H1 (cell line): ENCODE results near the gene UROC1. TPM values are rescaled to one million over a fixed set of nuclear protein-coding genes. Genes with fewer than 3 reads are reported as not detected.

Experiments
- CTCF ChIA-PET: fragments of 300-600 bp; sonication (Branson Sonifier 250); formaldehyde crosslinking; loops from one replicate; lab custom pipeline; 2021; ENCODE audit not compliant: partially characterized antibody; lab: Charles Lee
- POLR2A ChIA-PET: fragments of 300-600 bp; sonication (Branson Sonifier 250); formaldehyde crosslinking; loops from one replicate; lab custom pipeline; 2021; ENCODE audit warnings: inconsistent platforms; ENCODE audit not compliant: partially characterized antibody; lab: Charles Lee
- DNase-seq, 2 experiments: peaks; one replicate each; pipeline versions ENCODE4 v3.0.0 to v3.0.0-alpha.2; 2010 to 2022; ENCODE audit warnings: low spot score in 2 of 2, low read depth in 1 of 2, mixed read lengths in 1 of 2
- FAIRE-seq: peaks from 2 replicates; lab custom pipeline; 2011; peaks lifted over from hg19 to GRCh38; lab: Jason Lieb, UNC
- H2AFZ ChIP-seq: 2 replicates; pipeline ENCODE4 v1.8.1; 2012; ENCODE audit warnings: low read length, inconsistent platforms
- H2AK5ac ChIP-seq: 2 replicates; pipeline ENCODE4 v1.6.1; 2013; ENCODE audit warnings: low read depth, low read length
- H2BK120ac ChIP-seq: replicated peaks from 2 replicates; pipeline ENCODE3; 2013; ENCODE audit warnings: low read depth, low read length, inconsistent platforms
- H2BK12ac ChIP-seq: 2 replicates; pipeline ENCODE4 v1.6.1; 2013; ENCODE audit warnings: low read depth, low read length
- H2BK15ac ChIP-seq: 2 replicates; pipeline ENCODE4 v1.6.1; 2013; ENCODE audit warnings: low read length
- H2BK20ac ChIP-seq: 2 replicates; pipeline ENCODE4 v1.6.1; 2013; ENCODE audit warnings: low read length
- H2BK5ac ChIP-seq: 2 replicates; pipeline ENCODE4 v1.6.1; 2013; ENCODE audit warnings: low read depth, low read length
- H3K14ac ChIP-seq: 2 replicates; pipeline ENCODE4 v1.6.1; 2013; ENCODE audit warnings: inconsistent platforms; ENCODE audit not compliant: insufficient read length
- H3K18ac ChIP-seq: 2 replicates; pipeline ENCODE4 v1.6.1; 2013; ENCODE audit warnings: low read length; ENCODE audit errors: extremely low read depth
- H3K23ac ChIP-seq: 2 replicates; pipeline ENCODE4 v1.6.1; 2013; ENCODE audit warnings: inconsistent platforms; ENCODE audit not compliant: insufficient read length
- H3K23me2 ChIP-seq: 2 replicates; pipeline ENCODE4 v1.6.1; 2013; ENCODE audit warnings: low read depth, low read length
- H3K27ac ChIP-seq: 2 replicates; pipeline ENCODE4 v1.6.1; 2011; ENCODE audit warnings: low read depth, low read length, inconsistent platforms
- H3K27me3 ChIP-seq, 4 experiments: replicated peaks in 1 of 4; 1 replicate in 1 of 4; 2 replicates in 3 of 4; pipeline versions ENCODE4 v1.6.1 to v1.8.1; 2011 to 2013; ENCODE audit warnings: low read length in 3 of 4, mild to moderate bottlenecking in 3 of 4, inconsistent platforms in 2 of 4, mixed read lengths in 2 of 4, moderate library complexity in 1 of 4; ENCODE audit not compliant: control insufficient read depth in 3 of 4, insufficient read depth in 3 of 4; ENCODE audit errors: extremely low read depth in 1 of 4
- H3K36me3 ChIP-seq, 4 experiments: 2 replicates each; pipeline versions ENCODE4 v1.6.1 to v1.8.1; 2011 to 2013; ENCODE audit warnings: mild to moderate bottlenecking in 4 of 4, low read length in 3 of 4, moderate library complexity in 2 of 4, control low read depth in 1 of 4, inconsistent platforms in 1 of 4; ENCODE audit not compliant: insufficient read depth in 4 of 4, control insufficient read depth in 2 of 4
- H3K4ac ChIP-seq: replicated peaks from 2 replicates; pipeline ENCODE3; 2013; ENCODE audit warnings: low read length, low read depth, mixed read lengths, inconsistent platforms; ENCODE audit not compliant: insufficient read length
- H3K4me1 ChIP-seq, 4 experiments: replicated peaks in 1 of 4; 1 replicate in 1 of 4; 2 replicates in 3 of 4; pipeline versions ENCODE4 v1.6.1 to v1.8.1; 2011 to 2013; ENCODE audit warnings: low read length in 3 of 4, inconsistent platforms in 2 of 4, mixed read lengths in 1 of 4; ENCODE audit not compliant: insufficient read depth in 4 of 4, control insufficient read depth in 3 of 4
- H3K4me2 ChIP-seq, 2 experiments: 2 replicates each; pipeline versions ENCODE4 v1.6.1 to v1.8.1; 2011 to 2013; ENCODE audit warnings: low read depth in 2 of 2, low read length in 2 of 2, control low read depth in 1 of 2, inconsistent platforms in 1 of 2, mild to moderate bottlenecking in 1 of 2; ENCODE audit not compliant: insufficient read depth in 1 of 2
- H3K4me3 ChIP-seq, 4 experiments: fragments of 200-600, 300-600 bp in 1 of 4; sonication (generic), shearing (Covaris generic), sonication (Bioruptor Twin) in 1 of 4; 2 replicates each; pipeline versions ENCODE4 v1.5.1 to v1.8.1; 2011 to 2016; ENCODE audit warnings: low read length in 4 of 4, low read depth in 3 of 4, control low read depth in 2 of 4, inconsistent platforms in 2 of 4, mild to moderate bottlenecking in 2 of 4, mixed read lengths in 1 of 4, moderate library complexity in 1 of 4; ENCODE audit not compliant: insufficient read depth in 2 of 4; ENCODE audit errors: extremely low read depth in 1 of 4
- H3K56ac ChIP-seq: replicated peaks from 2 replicates; pipeline ENCODE3; 2013; ENCODE audit warnings: low read depth, mild to moderate bottlenecking, mixed read lengths, low read length, inconsistent platforms; ENCODE audit not compliant: insufficient read length
- H3K79me1 ChIP-seq: 2 replicates; pipeline ENCODE4 v1.6.1; 2013; ENCODE audit warnings: low read depth, low read length, control low read depth
- H3K79me2 ChIP-seq, 2 experiments: 2 replicates each; pipeline versions ENCODE4 v1.6.1 to v1.8.1; 2012 to 2013; ENCODE audit warnings: low read length in 2 of 2, mild to moderate bottlenecking in 2 of 2, inconsistent platforms in 1 of 2; ENCODE audit not compliant: insufficient read depth in 2 of 2, control insufficient read depth in 1 of 2
- H3K9ac ChIP-seq, 4 experiments: replicated peaks in 1 of 4; 1 replicate in 1 of 4; 2 replicates in 3 of 4; pipeline versions ENCODE4 v1.6.1 to v1.8.1; 2011 to 2013; ENCODE audit warnings: low read depth in 3 of 4, low read length in 3 of 4, control low read depth in 2 of 4, mild to moderate bottlenecking in 2 of 4, moderate library complexity in 2 of 4, inconsistent platforms in 1 of 4; ENCODE audit errors: extremely low read depth in 1 of 4
- H3K9me3 ChIP-seq, 2 experiments: 2 replicates each; pipeline versions ENCODE4 v1.6.1 to v1.8.1; 2012 to 2013; ENCODE audit warnings: mild to moderate bottlenecking in 2 of 2, moderate library complexity in 2 of 2, control low read depth in 1 of 2, inconsistent platforms in 1 of 2, low read depth in 1 of 2, low read length in 1 of 2, mixed read lengths in 1 of 2; ENCODE audit not compliant: insufficient read depth in 2 of 2
- H4K20me1 ChIP-seq, 2 experiments: replicated peaks in 1 of 2; 2 replicates each; pipeline versions ENCODE3 to v1.8.1; 2011 to 2013; ENCODE audit warnings: inconsistent platforms in 2 of 2, low read length in 2 of 2, mild to moderate bottlenecking in 1 of 2; ENCODE audit not compliant: insufficient read depth in 2 of 2, control insufficient read depth in 1 of 2
- H4K5ac ChIP-seq: 2 replicates; pipeline ENCODE4 v1.6.1; 2013; ENCODE audit warnings: low read length, low read depth, mixed read lengths, inconsistent platforms; ENCODE audit not compliant: insufficient read length
- H4K8ac ChIP-seq: 2 replicates; pipeline ENCODE4 v1.8.0; 2013; ENCODE audit warnings: mild to moderate bottlenecking, moderate library complexity, low read length, inconsistent platforms; ENCODE audit not compliant: insufficient read depth; ENCODE audit errors: extremely low read depth
- H4K91ac ChIP-seq: replicated peaks from 2 replicates; pipeline ENCODE3; 2013; ENCODE audit warnings: low read length, mixed read lengths, inconsistent platforms; ENCODE audit not compliant: insufficient read length
- CEBPB ChIP-seq: IDR thresholded peaks from 2 replicates; pipeline ENCODE4 v1.6.1; 2012; ENCODE audit warnings: low read depth, low read length
- E2F6 ChIP-seq: IDR thresholded peaks from 2 replicates; pipeline ENCODE4 v1.6.1; 2012; ENCODE audit warnings: inconsistent platforms
- PHF8 ChIP-seq: fragments of 200-600 bp; sonication (generic); conservative IDR thresholded peaks from 2 replicates; pipeline ENCODE4 v1.7.1; 2012; ENCODE audit warnings: low read depth, mild to moderate bottlenecking, inconsistent platforms, low read length, moderate library complexity
- POLR2AphosphoS5 ChIP-seq: IDR thresholded peaks from 2 replicates; pipeline ENCODE4 v1.6.1; 2011; ENCODE audit warnings: low read depth, low read length
- RAD21 ChIP-seq, 2 experiments: IDR thresholded peaks in 1 of 2; conservative IDR thresholded peaks in 1 of 2; 2 replicates each; pipeline ENCODE4 v1.6.1; 2011; ENCODE audit warnings: low read depth in 2 of 2, low read length in 2 of 2, improper control_type of control experiment in 1 of 2, inconsistent platforms in 1 of 2, mild to moderate bottlenecking in 1 of 2, moderate library complexity in 1 of 2
- SP2 ChIP-seq: IDR thresholded peaks from 2 replicates; pipeline ENCODE4 v1.6.1; 2012; ENCODE audit warnings: mild to moderate bottlenecking, low read length, inconsistent platforms
- TAF1 ChIP-seq: IDR thresholded peaks from 2 replicates; pipeline ENCODE4 v1.6.1; 2011; ENCODE audit warnings: mild to moderate bottlenecking, low read depth, low read length
- TAF7 ChIP-seq: optimal IDR thresholded peaks from 2 replicates; pipeline ENCODE3; 2011; ENCODE audit warnings: low read depth, mild to moderate bottlenecking, inconsistent platforms, low read length, moderate library complexity, borderline replicate concordance
- YY1 ChIP-seq: IDR thresholded peaks from 2 replicates; pipeline ENCODE4 v1.6.1; 2011; ENCODE audit warnings: low read depth, mild to moderate bottlenecking, low read length
- WGBS, 2 experiments: shearing (Covaris generic) in 1 of 2; methylation state at CpG; one replicate each; pipeline versions ENCODE4 v1.1.6 to v1.1.7; 2013 to 2015; ENCODE audit warnings: low lambda C conversion rate in 2 of 2, mixed read lengths in 2 of 2, inconsistent platforms in 1 of 2, low coverage in 1 of 2, missing lambda C conversion rate in 1 of 2; ENCODE audit not compliant: insufficient replicate concordance in 2 of 2, insufficient coverage in 1 of 2, insufficient read length in 1 of 2; ENCODE audit errors: extremely low coverage in 1 of 2, missing lambda C conversion rate in 1 of 2; 5-methylcytosine and 5-hydroxymethylcytosine counted together
- polyA plus RNA-seq, 7 experiments: library from polyadenylated mRNA; depleted of rRNA in 3 of 7; stranded (reverse) in 5 of 7; unstranded in 2 of 7; fragments of >200 nt in 5 of 7; fragments of 200-250 nt in 2 of 7; gene quantifications; 1 replicate in 5 of 7; 2 replicates in 1 of 7; 4 replicates in 1 of 7; pipeline versions ENCODE4 v1.2.1 to v1.2.3, GENCODE V29; 2011 to 2013; ENCODE audit warnings: missing spikeins in 2 of 7, mixed read lengths in 2 of 7
- total RNA-seq: library from RNA; stranded (reverse); fragmentation: NEBNext Ultra II Directional; extraction: Animal tissue kit (Norgen Biotek cat#: 25700); gene quantifications from 2 replicates; pipeline ENCODE4 v1.2.1, GENCODE V29; 2021
- TF ChIP-seq, protein P1 (sequence below), 3 experiments: IDR thresholded peaks; 1 replicate in 2 of 3; 2 replicates in 1 of 3; pipeline versions ENCODE4 v1.5.1 to v1.6.1; 2011; ENCODE audit warnings: low read length in 3 of 3, mild to moderate bottlenecking in 3 of 3, inconsistent platforms in 2 of 3, low read depth in 1 of 3, moderate library complexity in 1 of 3; ENCODE audit not compliant: insufficient read depth in 1 of 3; ENCODE audit errors: control extremely low read depth in 1 of 3

UROC1 gene
- total and polyA plus RNA-seq, 2 of the 8 experiments (the other 6 are each of a cell fraction or from before 2014, with no cell fraction given), result 0.03 TPM; not detected in 1

DNA sequence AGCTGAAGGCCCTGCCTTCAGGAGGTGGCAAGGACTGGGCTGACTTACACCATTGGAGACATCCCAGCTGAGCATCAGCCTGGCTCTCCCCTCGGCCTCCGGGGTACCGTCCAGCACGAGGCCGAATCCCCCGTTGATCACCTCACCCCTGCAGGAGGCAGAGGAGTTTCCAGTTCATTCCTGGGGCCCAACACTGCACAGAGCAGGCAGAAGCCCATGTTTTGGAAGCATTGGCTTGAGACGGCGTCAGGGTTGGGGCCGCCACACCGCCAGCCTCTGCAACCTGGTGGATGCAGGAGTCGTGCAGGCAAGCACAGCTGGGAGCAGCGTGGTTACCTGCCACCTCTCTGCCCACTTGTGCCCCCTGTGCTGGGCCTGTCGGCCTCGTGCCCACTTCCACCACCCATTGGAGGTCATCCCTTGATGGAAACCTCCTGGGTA, 34.2 kb downstream of the UROC1 start:
- peaks cover 0 to 22% (median 9%) of the 10 kb centered on the region in 4 experiments; a peak in 6 of 7 replicates for H3K4me1 ChIP-seq
- no peak overlapping the region for H3K27ac ChIP-seq
- H3K14ac ChIP-seq, result no peak overlapping the region
- H4K20me1 ChIP-seq, result no peaks in the 10 kb centered on the region
- H3K9me3 ChIP-seq, result no peaks in the 10 kb centered on the region
- H4K8ac ChIP-seq, result no peak overlapping the region
- H3K23me2 ChIP-seq, result no peaks in the 10 kb centered on the region
- no peaks in the 10 kb centered on the region for H3K79me2 ChIP-seq
- H2BK15ac ChIP-seq, result 0 out of 2 replicates have a peak overlapping the region, but pooled peaks have one; percentile 19
- no peak overlapping the region for H3K18ac ChIP-seq
- no peaks in the 10 kb centered on the region for H3K79me1 ChIP-seq
- ChIA-PET POLR2A (interaction anchor here (1.4 to 4.6 kb wide), 3 partner anchors 8 to 11 kb away, joined by 4 to 23 read pairs (median 4); partner anchors contain the start of gene ZXDC), CTCF (interaction anchor here (0.6 kb wide), 1 partner anchor 801 kb away, joined by 3 read pairs; no protein-coding TSS in a partner anchor)
- H3K36me3 ChIP-seq, result no peaks in the 10 kb centered on the region
- 92% methylated on average over 14 of the region's 14 CpGs; no CpG with 5 or more reads in 1 of the 2 experiments for WGBS, 2 experiments
- no peak overlapping the region for H3K23ac ChIP-seq
- H4K91ac ChIP-seq, result peak overlapping the region; percentile 52
- no peak overlapping the region for H2BK5ac ChIP-seq
- peak overlapping the region; percentile 98; the same call in 1 of the 2 replicates for H2BK12ac ChIP-seq
- 0 out of 2 replicates have a peak overlapping the region, but pooled peaks have one; percentile 34 for H2BK20ac ChIP-seq
- H3K4ac ChIP-seq, result no peak overlapping the region
- H3K56ac ChIP-seq, result no peak overlapping the region
- no peak overlapping the region for H2AK5ac ChIP-seq
- H3K27me3 ChIP-seq, result 0 out of 7 replicates have a peak, but pooled peaks cover 0 to 2% (median 0%) of the 10 kb centered on the region in 4 experiments
- no peak overlapping the region for H3K4me2 ChIP-seq
- no peak overlapping the region for H2AFZ ChIP-seq
- H3K4me3 ChIP-seq, result no peak overlapping the region
- FAIRE-seq (no peak), DNase-seq (no peak)
- H2BK120ac ChIP-seq, result no peak overlapping the region
- no peak overlapping the region for H3K9ac ChIP-seq
- no peak overlapping the region for H4K5ac ChIP-seq
- TF ChIP-seq POLR2AphosphoS5, result no peak
- TF ChIP-seq, protein P1, sequence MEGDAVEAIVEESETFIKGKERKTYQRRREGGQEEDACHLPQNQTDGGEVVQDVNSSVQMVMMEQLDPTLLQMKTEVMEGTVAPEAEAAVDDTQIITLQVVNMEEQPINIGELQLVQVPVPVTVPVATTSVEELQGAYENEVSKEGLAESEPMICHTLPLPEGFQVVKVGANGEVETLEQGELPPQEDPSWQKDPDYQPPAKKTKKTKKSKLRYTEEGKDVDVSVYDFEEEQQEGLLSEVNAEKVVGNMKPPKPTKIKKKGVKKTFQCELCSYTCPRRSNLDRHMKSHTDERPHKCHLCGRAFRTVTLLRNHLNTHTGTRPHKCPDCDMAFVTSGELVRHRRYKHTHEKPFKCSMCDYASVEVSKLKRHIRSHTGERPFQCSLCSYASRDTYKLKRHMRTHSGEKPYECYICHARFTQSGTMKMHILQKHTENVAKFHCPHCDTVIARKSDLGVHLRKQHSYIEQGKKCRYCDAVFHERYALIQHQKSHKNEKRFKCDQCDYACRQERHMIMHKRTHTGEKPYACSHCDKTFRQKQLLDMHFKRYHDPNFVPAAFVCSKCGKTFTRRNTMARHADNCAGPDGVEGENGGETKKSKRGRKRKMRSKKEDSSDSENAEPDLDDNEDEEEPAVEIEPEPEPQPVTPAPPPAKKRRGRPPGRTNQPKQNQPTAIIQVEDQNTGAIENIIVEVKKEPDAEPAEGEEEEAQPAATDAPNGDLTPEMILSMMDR (IDR thresholded peaks at IDR 0.05; ENCODE audit: control extremely low read depth in 1 of 3, insufficient read depth in 1 of 3, low read depth in 1 of 3, low read length in 3 of 3), result no peak
- no peak for TF ChIP-seq CEBPB
- no peak for TF ChIP-seq SP2
- no peak for TF ChIP-seq TAF1
- TF ChIP-seq YY1, result no peak
- TF ChIP-seq TAF7, result no peak
- no peak for TF ChIP-seq PHF8
- no peak for TF ChIP-seq RAD21 (IDR thresholded peaks at IDR 0.05 in 1 of 2, conservative IDR thresholded peaks at IDR 0.05 in 1 of 2; ENCODE audit: low read depth in 2 of 2, low read length in 2 of 2)
- no peak for TF ChIP-seq E2F6
